HG03439 (cell line): ENCODE results near the gene MITF.
"Not testable (repeated sequence)": the region's sequence is repeated elsewhere in the genome, so short reads cannot be mapped to it uniquely, and the experiment has no call there.

Experiments used
- ATAC-seq: cut with Tn5 transposase; IDR thresholded peaks from one replicate; pipeline ENCODE4 v1.9.1; 2021; ENCODE audit warnings: mild to moderate bottlenecking, moderate library complexity; ENCODE audit not compliant: unreplicated experiment

Gene MITF

GRCh38 chr3:69785769-69786320 is 46.6 kb downstream of the MITF start:
- no peak for ATAC-seq

GRCh38 chr3:69786854-69787253 is 47.6 kb downstream of the MITF start:
- ATAC-seq, result no peak

GRCh38 chr3:69787436-69788168 is 48.3 kb downstream of the MITF start:
- no peak for ATAC-seq

GRCh38 chr3:69791106-69791505 is 51.8 kb downstream of the MITF start:
- ATAC-seq, result no peak

GRCh38 chr3:69791919-69792399 is 52.7 kb downstream of the MITF start:
- no peak for ATAC-seq

GRCh38 chr3:69796126-69796525 is 56.9 kb downstream of the MITF start:
- not testable (repeated sequence) for ATAC-seq

- ATAC-seq, result no peak
These were observed 64.5 kb downstream of the MITF start for GRCh38 chr3:69803681-69804270.

GRCh38 chr3:69805491-69805890 is 66.2 kb downstream of the MITF start:
- ATAC-seq, result no peak

- ATAC-seq, result no peak
These were observed 67.6 kb downstream of the MITF start for GRCh38 chr3:69806735-69807438.

GRCh38 chr3:69807674-69808073 is 68.4 kb downstream of the MITF start:
- ATAC-seq, result no peak

- ATAC-seq, result no peak
These were observed 70.0 kb downstream of the MITF start for GRCh38 chr3:69809076-69809835.

GRCh38 chr3:69811452-69812401 is 72.5 kb downstream of the MITF start:
- ATAC-seq, result no peak

- no peak for ATAC-seq
These were observed 76.7 kb downstream of the MITF start for GRCh38 chr3:69815970-69816369.

GRCh38 chr3:69817988-69818387 is 78.7 kb downstream of the MITF start:
- no peak for ATAC-seq

GRCh38 chr3:69819282-69819681 is 80.0 kb downstream of the MITF start:
- no peak for ATAC-seq

- no peak for ATAC-seq
These were observed 81.9 kb downstream of the MITF start for GRCh38 chr3:69821133-69821532.

- ATAC-seq, result no peak
These were observed 84.5 kb downstream of the MITF start for GRCh38 chr3:69823743-69824142.

- no peak for ATAC-seq
These were observed 86.2 kb downstream of the MITF start for GRCh38 chr3:69825446-69825845.

- no peak for ATAC-seq
These were observed 87.9 kb downstream of the MITF start for GRCh38 chr3:69827127-69827526.

- no peak for ATAC-seq
These were observed 89.6 kb downstream of the MITF start for GRCh38 chr3:69828817-69829216.
